Fibroblast of skin of right quadriceps (primary cell): ENCODE data around the gene TMIE.

ENCODE experiments used
- DNase-seq: peaks from one replicate; pipeline ENCODE4 v3.0.0-alpha.2; 2013

TMIE gene

GRCh38 chr3:46709721-46710120 is 8.5 kb downstream of the TMIE start:
- no peak for DNase-seq

- no peak for DNase-seq
These were observed 9.0 kb downstream of the TMIE start for GRCh38 chr3:46710229-46710628.

- no peak for DNase-seq
These were observed 9.6 kb downstream of the TMIE start for GRCh38 chr3:46710671-46711295.

- no peak for DNase-seq
These were observed 10.1 kb downstream of the TMIE start for GRCh38 chr3:46711305-46711704.

- DNase-seq: no peak
These were observed 10.6 kb downstream of the TMIE start for GRCh38 chr3:46711760-46712159.

- DNase-seq: no peak
These were observed 11.2 kb downstream of the TMIE start for GRCh38 chr3:46712191-46713049.

- DNase-seq: no peak
These were observed 12.1 kb downstream of the TMIE start for GRCh38 chr3:46713050-46713897.

- no peak for DNase-seq
These were observed 12.8 kb downstream of the TMIE start for GRCh38 chr3:46713898-46714552.

- DNase-seq: no peak
These were observed 13.7 kb downstream of the TMIE start for GRCh38 chr3:46714728-46715506.

GRCh38 chr3:46715507-46716175 is 14.4 kb downstream of the TMIE start:
- no peak for DNase-seq

GRCh38 chr3:46716461-46717441 is 15.6 kb downstream of the TMIE start:
- DNase-seq: no peak

- no peak for DNase-seq
These were observed 16.4 kb downstream of the TMIE start, which contains the start of gene PRSS50 for GRCh38 chr3:46717447-46718231. Gene PRSS50 (minus strand): TSS chr3:46717869. CDS start chr3:46717824, 45 bp downstream.

- DNase-seq: no peak
These were observed 17.9 kb downstream of the TMIE start for GRCh38 chr3:46719044-46719565.

- no peak for DNase-seq
These were observed 18.6 kb downstream of the TMIE start for GRCh38 chr3:46719735-46720271.

GRCh38 chr3:46721009-46721408 is 19.8 kb downstream of the TMIE start:
- DNase-seq: no peak

GRCh38 chr3:46722443-46722842 is 21.3 kb downstream of the TMIE start:
- DNase-seq: no peak

- no peak for DNase-seq
These were observed 23.2 kb downstream of the TMIE start for GRCh38 chr3:46724424-46724823.

- DNase-seq: peak; percentile 32
These were observed 24.6 kb downstream of the TMIE start for GRCh38 chr3:46725621-46726314.
